ENCODE measurements around the gene F12.

The F12 gene

DNA sequence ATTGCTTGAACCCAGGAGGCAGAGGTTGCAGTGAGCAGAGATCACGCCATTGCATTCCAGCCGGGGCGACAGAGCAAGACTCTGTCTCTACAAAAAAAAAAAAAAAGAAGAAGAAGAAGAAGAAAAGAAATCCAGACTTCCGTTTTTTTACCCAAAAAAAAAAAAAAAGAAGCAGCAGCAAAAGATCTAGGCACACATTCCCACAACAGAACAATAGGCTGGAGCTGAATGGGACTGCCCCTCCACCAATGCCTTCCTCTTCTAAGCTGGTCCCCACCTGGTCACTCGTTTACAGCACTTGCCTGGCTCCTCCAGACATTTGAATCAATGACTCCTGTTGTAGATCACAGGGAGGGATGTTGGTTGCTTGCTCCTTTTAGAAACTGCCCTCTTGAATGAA lies 56.3 kb downstream of the F12 start:
- Histone ChIP-seq H3K4me1 (ENCODE audit: control insufficient read depth, insufficient read depth, low read length) (peaks cover 9% of the 10 kb centered on the region), H3K27me3 (ENCODE audit: control insufficient read depth, insufficient read depth, low read length) (no peaks in the 10 kb centered on the region), H3K27ac (ENCODE audit: low read depth, low read length) (no peak overlapping the region), H3K36me3 (ENCODE audit: control insufficient read depth, insufficient read depth, low read length) (no peaks in the 10 kb centered on the region), H3K4me3 (ENCODE audit: low read length) (no peak overlapping the region), H3K9ac (ENCODE audit: low read length) (no peak overlapping the region)

All from rectal smooth muscle tissue (tissue), 1 donor.